Endothelial cell of umbilical vein (primary cell): ENCODE measurements around the gene PLXND1. TPM values are rescaled to one million over a fixed set of nuclear protein-coding genes. Genes with fewer than 3 reads are reported as not detected.

Experiments used
- BruUV-seq: library from RNA; stranded (reverse); fragments of 400-500 nt; replicated peaks from 2 replicates; lab custom pipeline; 2021; lab: Mats Ljungman, UMichigan
- CTCF ChIA-PET: fragments of 300-600, 350-600 bp; sonication (Branson Sonifier 250); formaldehyde crosslinking; loops from one replicate; lab custom pipeline; 2021; ENCODE audit warnings: antibody characterized with exemption, inconsistent platforms; lab: Charles Lee
- POLR2A ChIA-PET: fragments of 300-600, 350-600 bp; sonication (Branson Sonifier 250); formaldehyde crosslinking; loops from one replicate; lab custom pipeline; 2021; ENCODE audit warnings: antibody characterized with exemption, inconsistent platforms; lab: Charles Lee
- DNase-seq: peaks from one replicate; pipeline ENCODE4 v3.0.0-alpha.2; 2011; ENCODE audit warnings: low read depth, low spot score
- FAIRE-seq: peaks from 2 replicates; lab custom pipeline; 2011; peaks lifted over from hg19 to GRCh38; lab: Jason Lieb, UNC
- H2AFZ ChIP-seq: 2 replicates; pipeline ENCODE4 v1.6.0; 2012; ENCODE audit warnings: low read depth, low read length, control low read depth, inconsistent platforms
- H3K27ac ChIP-seq: 2 replicates; pipeline ENCODE4 v1.5.1; 2011; ENCODE audit warnings: low read depth, mild to moderate bottlenecking, control low read depth, low read length, moderate library complexity; ENCODE audit not compliant: insufficient read depth
- H3K27me3 ChIP-seq, 2 experiments: 2 replicates each; pipeline versions ENCODE4 v1.6.0 to v1.6.1; 2011; ENCODE audit warnings: low read length in 2 of 2, mixed read lengths in 1 of 2; ENCODE audit not compliant: control insufficient read depth in 2 of 2, insufficient read depth in 2 of 2
- H3K36me3 ChIP-seq, 2 experiments: 2 replicates in 1 of 2; 3 replicates in 1 of 2; pipeline ENCODE4 v1.5.1; 2011; ENCODE audit warnings: low read length in 2 of 2, mild to moderate bottlenecking in 1 of 2, moderate library complexity in 1 of 2; ENCODE audit not compliant: control insufficient read depth in 2 of 2, insufficient read depth in 2 of 2; ENCODE audit errors: extremely low read depth in 1 of 2
- H3K4me1 ChIP-seq: 3 replicates; pipeline ENCODE4 v1.5.1; 2011; ENCODE audit warnings: mild to moderate bottlenecking, low read length; ENCODE audit not compliant: control insufficient read depth, insufficient read depth; ENCODE audit errors: extremely low read depth
- H3K4me2 ChIP-seq: 2 replicates; pipeline ENCODE4 v1.6.1; 2011; ENCODE audit warnings: low read length, control low read depth, mixed read lengths; ENCODE audit not compliant: insufficient read depth
- H3K4me3 ChIP-seq, 3 experiments: fragments of 200-600 bp in 1 of 3; sonication (generic), shearing (Covaris generic) in 1 of 3; replicated peaks in 1 of 3; 2 replicates each; pipeline ENCODE4 v1.5.1; 2011 to 2016; ENCODE audit warnings: control low read depth in 3 of 3, low read length in 3 of 3, mild to moderate bottlenecking in 2 of 3, inconsistent platforms in 1 of 3, low read depth in 1 of 3, moderate library complexity in 1 of 3; ENCODE audit not compliant: insufficient read depth in 1 of 3
- H3K79me2 ChIP-seq: 2 replicates; pipeline ENCODE4 v1.6.0; 2012; ENCODE audit warnings: low read length, inconsistent platforms; ENCODE audit not compliant: control insufficient read depth, insufficient read depth
- H3K9ac ChIP-seq: replicated peaks from 2 replicates; pipeline ENCODE3; 2011; ENCODE audit warnings: low read length, control low read depth; ENCODE audit not compliant: insufficient read depth; ENCODE audit errors: extremely low read depth
- H3K9me1 ChIP-seq: replicated peaks from 3 replicates; pipeline ENCODE4 v1.6.0; 2011; ENCODE audit warnings: mild to moderate bottlenecking, low read length; ENCODE audit not compliant: control insufficient read depth, insufficient read depth; ENCODE audit errors: extremely low read depth
- H3K9me3 ChIP-seq: replicated peaks from 2 replicates; pipeline ENCODE4 v1.5.1; 2012; ENCODE audit warnings: low read length, inconsistent platforms; ENCODE audit not compliant: control insufficient read depth, insufficient read depth
- H4K20me1 ChIP-seq: replicated peaks from 2 replicates; pipeline ENCODE3; 2011; ENCODE audit warnings: mild to moderate bottlenecking, low read length; ENCODE audit not compliant: control insufficient read depth, insufficient read depth; ENCODE audit errors: extremely low read depth
- EZH2 ChIP-seq: IDR thresholded peaks from 2 replicates; pipeline ENCODE4 v1.6.1; 2012; ENCODE audit warnings: borderline replicate concordance, low read depth, mild to moderate bottlenecking, moderate library complexity, low read length, inconsistent platforms; ENCODE audit not compliant: severe bottlenecking
- FOS ChIP-seq: IDR thresholded peaks from 2 replicates; pipeline ENCODE4 v1.6.1; 2011; ENCODE audit warnings: mild to moderate bottlenecking, low read length, moderate library complexity, borderline replicate concordance; ENCODE audit not compliant: insufficient read depth
- GATA2 ChIP-seq: IDR thresholded peaks from 2 replicates; pipeline ENCODE4 v1.7.0; 2011; ENCODE audit warnings: low read depth, mild to moderate bottlenecking, moderate library complexity, mixed read lengths, low read length; ENCODE audit not compliant: insufficient read length, insufficient read depth
- MAX ChIP-seq: IDR thresholded peaks from 2 replicates; pipeline ENCODE4 v1.6.1; 2011; ENCODE audit not compliant: insufficient read depth, insufficient read length
- dilution Hi-C: fragments of 300-500 bp; cut with MboI; formaldehyde crosslinking; loops from one replicate; pipeline ENCODE4 v1.15.0; 2019; ENCODE audit warnings: low sequenced_read_pairs; ENCODE audit not compliant: extremely low pct_ligation_motif_present
- intact Hi-C: fragments of 100-400 bp; cut with micrococcal nuclease; formaldehyde crosslinking; loops from one replicate; pipeline ENCODE4 v1.10.0; 2022
- polyA plus RNA-seq, 4 experiments: library from polyadenylated mRNA; depleted of rRNA in 3 of 4; stranded (reverse) in 3 of 4; unstranded in 1 of 4; fragments of >200 nt; gene quantifications; 2 replicates each; pipeline versions ENCODE4 v1.2.1 to v1.2.3, GENCODE V29; 2011 to 2012; ENCODE audit warnings: missing spikeins in 1 of 4
- total RNA-seq: library from RNA; stranded (reverse); gene quantifications from 2 replicates; pipeline ENCODE4 v1.2.3, GENCODE V29; 2021
- TF ChIP-seq, protein P1 (sequence below), 2 donors: IDR thresholded peaks; 1 replicate in 1 of 2; 2 replicates in 1 of 2; pipeline ENCODE4 v1.5.1; 2011; ENCODE audit warnings: low read length in 2 of 2, mild to moderate bottlenecking in 2 of 2, moderate library complexity in 2 of 2, control low read depth in 1 of 2, inconsistent platforms in 1 of 2, low read depth in 1 of 2; ENCODE audit not compliant: insufficient read depth in 1 of 2; ENCODE audit errors: extremely low read depth in 1 of 2

Gene PLXND1
- total and polyA plus RNA-seq, 2 donors (not counting 3 experiments of a cell fraction or from before 2014, with no cell fraction given) = 300 to 834 TPM

- Histone ChIP-seq H3K4me3 (no peak overlapping the region), H3K9me3 (no peaks in the 10 kb centered on the region), H3K9ac (no peak overlapping the region), H3K36me3 (peaks cover 14 to 45% of the 10 kb centered on the region in 2 experiments), H3K4me2 (no peak overlapping the region), H3K27me3 (no peaks in the 10 kb centered on the region), H2AFZ (no peak overlapping the region), H3K9me1 (no peaks in the 10 kb centered on the region), H3K27ac (no peak overlapping the region), H3K4me1 (peaks cover 40% of the 10 kb centered on the region), H4K20me1 (no peaks in the 10 kb centered on the region), H3K79me2 (no peaks in the 10 kb centered on the region)
- ChIA-PET CTCF (interaction anchor here (1.2 to 6.4 kb wide), 2 partner anchors 10 to 66 kb away, joined by 3 to 80 read pairs; no protein-coding TSS in a partner anchor), POLR2A (no interaction called here)
- intact Hi-C loops = no loop called here
- FAIRE-seq (no peak), DNase-seq (no peak)
- no TSS peak for BruUV-seq
- TF ChIP-seq FOS = no peak
- TF ChIP-seq, protein P1, sequence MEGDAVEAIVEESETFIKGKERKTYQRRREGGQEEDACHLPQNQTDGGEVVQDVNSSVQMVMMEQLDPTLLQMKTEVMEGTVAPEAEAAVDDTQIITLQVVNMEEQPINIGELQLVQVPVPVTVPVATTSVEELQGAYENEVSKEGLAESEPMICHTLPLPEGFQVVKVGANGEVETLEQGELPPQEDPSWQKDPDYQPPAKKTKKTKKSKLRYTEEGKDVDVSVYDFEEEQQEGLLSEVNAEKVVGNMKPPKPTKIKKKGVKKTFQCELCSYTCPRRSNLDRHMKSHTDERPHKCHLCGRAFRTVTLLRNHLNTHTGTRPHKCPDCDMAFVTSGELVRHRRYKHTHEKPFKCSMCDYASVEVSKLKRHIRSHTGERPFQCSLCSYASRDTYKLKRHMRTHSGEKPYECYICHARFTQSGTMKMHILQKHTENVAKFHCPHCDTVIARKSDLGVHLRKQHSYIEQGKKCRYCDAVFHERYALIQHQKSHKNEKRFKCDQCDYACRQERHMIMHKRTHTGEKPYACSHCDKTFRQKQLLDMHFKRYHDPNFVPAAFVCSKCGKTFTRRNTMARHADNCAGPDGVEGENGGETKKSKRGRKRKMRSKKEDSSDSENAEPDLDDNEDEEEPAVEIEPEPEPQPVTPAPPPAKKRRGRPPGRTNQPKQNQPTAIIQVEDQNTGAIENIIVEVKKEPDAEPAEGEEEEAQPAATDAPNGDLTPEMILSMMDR (IDR thresholded peaks at IDR 0.05; ENCODE audit: extremely low read depth in 1 of 2, insufficient read depth in 1 of 2, low read depth in 1 of 2, low read length in 2 of 2) = no peak
- no peak for TF ChIP-seq MAX
- no peak for TF ChIP-seq GATA2
- TF ChIP-seq EZH2 = no peak
- dilution Hi-C loops = no loop called here
These were observed 49.0 kb downstream of the PLXND1 start for GRCh38 chr3:129557548-129557894.
